Measurements from ENCODE around the gene SUDS3.
A peak's percentile ranks its signal among the peaks of the same experiment; 100 is the strongest.

The SUDS3 gene

GRCh38 chr12:118357257-118358007 lies 18.9 kb upstream of the SUDS3 start:
- peak; percentile 91 to 93 for DNase-seq

- no peak for DNase-seq
Observed at GRCh38 chr12:118358008-118358359, 18.4 kb upstream of the SUDS3 start.

- DNase-seq: peak; percentile 72 to 78
Observed at GRCh38 chr12:118358612-118359540, 17.5 kb upstream of the SUDS3 start.

GRCh38 chr12:118359541-118359915 lies 16.8 kb upstream of the SUDS3 start:
- DNase-seq: peak; percentile 57 to 59

GRCh38 chr12:118361092-118361404 lies 15.3 kb upstream of the SUDS3 start:
- no peak for DNase-seq

- no peak for DNase-seq
Observed at GRCh38 chr12:118361889-118362288, 14.5 kb upstream of the SUDS3 start.

- peak in 1 of 2 experiments; percentile 32 for DNase-seq
Observed at GRCh38 chr12:118368821-118369220, 7.5 kb upstream of the SUDS3 start.

GRCh38 chr12:118370601-118371000 lies 5.8 kb upstream of the SUDS3 start:
- peak in 1 of 2 experiments; percentile 42 for DNase-seq

- peak; percentile 37 to 46 for DNase-seq
Observed at GRCh38 chr12:118371321-118372282, 4.8 kb upstream of the SUDS3 start.

- DNase-seq: peak; percentile 99
Observed at GRCh38 chr12:118372541-118373495, 3.5 kb upstream of the SUDS3 start, which contains the start of gene TAOK3. TAOK3 (minus strand) TSS chr12:118372907; CDS start chr12:118255567, 117,340 bp downstream.

- no peak for DNase-seq
Observed at GRCh38 chr12:118373616-118374015, 2.7 kb upstream of the SUDS3 start.

GRCh38 chr12:118374126-118374725 lies 2.1 kb upstream of the SUDS3 start:
- DNase-seq: no peak

- DNase-seq: no peak
Observed at GRCh38 chr12:118374909-118375308, 1.4 kb upstream of the SUDS3 start.

GRCh38 chr12:118375348-118375747 lies 1.0 kb upstream of the SUDS3 start:
- no peak for DNase-seq

- no peak for DNase-seq
Observed at GRCh38 chr12:118377021-118377883, 897 bp downstream of the SUDS3 start.

GRCh38 chr12:118377884-118378470 lies 1.6 kb downstream of the SUDS3 start:
- peak; percentile 68 to 82 for DNase-seq

- DNase-seq: no peak
Observed at GRCh38 chr12:118391424-118391823, 15.1 kb downstream of the SUDS3 start.

GRCh38 chr12:118391836-118392235 lies 15.5 kb downstream of the SUDS3 start:
- DNase-seq: no peak

GRCh38 chr12:118397708-118398440 lies 21.5 kb downstream of the SUDS3 start:
- no peak for DNase-seq
